GM23338 (cell line): ENCODE data around the gene TRIM56. TPM values are rescaled to one million over a fixed set of nuclear protein-coding genes. Genes with fewer than 3 reads are reported as not detected.

Source experiments
- ATAC-seq: fragments of 200-7000 bp; cut with Tn5 transposase; 3 replicates; pipeline ENCODE4 v1.9.1; 2020
- DNase-seq: peaks from one replicate; pipeline ENCODE4 v3.0.0-alpha.2; 2015; ENCODE audit warnings: low spot score
- H2AFZ ChIP-seq: fragments of 200-600 bp; sonication (generic); 2 replicates; pipeline ENCODE4 v1.8.0; 2016; ENCODE audit warnings: antibody characterized with exemption, mild to moderate bottlenecking, moderate library complexity
- H3F3A ChIP-seq: fragments of 200-600 bp; sonication (generic); replicated peaks from 2 replicates; pipeline ENCODE4 v1.8.0; 2017; ENCODE audit warnings: antibody characterized with exemption, mixed run types, low read depth
- H3K27ac ChIP-seq: fragments of 200-600 bp; sonication (generic); 2 replicates; pipeline ENCODE4 v1.6.1; 2016; ENCODE audit warnings: low read depth
- H3K27me3 ChIP-seq: fragments of 200-600 bp; sonication (generic); 2 replicates; pipeline ENCODE4 v1.8.0; 2016; ENCODE audit warnings: mild to moderate bottlenecking, mixed run types, moderate library complexity; ENCODE audit not compliant: insufficient read depth
- H3K36me3 ChIP-seq: fragments of 200-600 bp; sonication (generic); 2 replicates; pipeline ENCODE4 v1.8.0; 2016; ENCODE audit warnings: mild to moderate bottlenecking; ENCODE audit not compliant: insufficient read depth
- H3K4me1 ChIP-seq: fragments of 200-600 bp; sonication (generic); 2 replicates; pipeline ENCODE4 v1.8.0; 2016; ENCODE audit warnings: mild to moderate bottlenecking, moderate library complexity; ENCODE audit not compliant: insufficient read depth
- H3K4me2 ChIP-seq: fragments of 200-600 bp; sonication (generic); 2 replicates; pipeline ENCODE4 v1.7.1; 2017; ENCODE audit warnings: mixed run types
- H3K4me3 ChIP-seq: fragments of 200-600 bp; sonication (generic); 2 replicates; pipeline ENCODE4 v1.6.1; 2016; ENCODE audit warnings: mixed run types
- H3K79me2 ChIP-seq: fragments of 200-600 bp; sonication (generic); replicated peaks from 2 replicates; pipeline ENCODE4 v1.8.0; 2017; ENCODE audit warnings: mild to moderate bottlenecking; ENCODE audit not compliant: insufficient read depth
- H3K9me2 ChIP-seq: fragments of 200-600 bp; sonication (generic); 2 replicates; pipeline ENCODE4 v1.8.0; 2017; ENCODE audit not compliant: insufficient read depth
- H4K20me1 ChIP-seq: fragments of 200-600 bp; sonication (generic); replicated peaks from 2 replicates; pipeline ENCODE4 v1.8.0; 2017; ENCODE audit warnings: mild to moderate bottlenecking; ENCODE audit not compliant: insufficient read depth
- H3K27ac Mint-ChIP-seq: 2 replicates; pipeline ENCODE4 v1.8.0; 2020; ENCODE audit warnings: inconsistent platforms, mild to moderate bottlenecking, moderate library complexity, mixed read lengths
- H3K27me3 Mint-ChIP-seq: 3 replicates; pipeline ENCODE4 v1.8.0; 2022; ENCODE audit warnings: low read depth, mild to moderate bottlenecking, moderate library complexity, mixed read lengths, inconsistent platforms; ENCODE audit not compliant: insufficient read depth, poor library complexity
- H3K36me3 Mint-ChIP-seq: 3 replicates; pipeline ENCODE4 v1.8.0; 2021; ENCODE audit warnings: low read depth, mild to moderate bottlenecking, inconsistent platforms, moderate library complexity, mixed read lengths
- H3K4me1 Mint-ChIP-seq: 3 replicates; pipeline ENCODE4 v1.8.0; 2020; ENCODE audit warnings: mild to moderate bottlenecking, inconsistent platforms, mixed read lengths
- H3K4me3 Mint-ChIP-seq: 3 replicates; pipeline ENCODE4 v1.8.0; 2021; ENCODE audit warnings: moderate library complexity, mild to moderate bottlenecking, inconsistent platforms, mixed read lengths
- H3K9me3 Mint-ChIP-seq: 3 replicates; pipeline ENCODE4 v1.8.0; 2020; ENCODE audit warnings: moderate library complexity, mild to moderate bottlenecking, inconsistent platforms, mixed read lengths
- CREB1 ChIP-seq: fragments of 250-450 bp; sonication (Bioruptor Pico); IDR thresholded peaks from 2 replicates; pipeline ENCODE4 v1.5.0; 2020; ENCODE audit warnings: low read depth, mild to moderate bottlenecking, moderate library complexity
- EZH2 ChIP-seq: fragments of 200-600 bp; sonication (generic); IDR thresholded peaks from one replicate; pipeline ENCODE4 v1.8.0; 2017; ENCODE audit warnings: antibody characterized with exemption, mild to moderate bottlenecking, low read depth; ENCODE audit not compliant: unreplicated experiment
- EZH2phosphoT487 ChIP-seq: fragments of 200-600 bp; sonication (generic); IDR thresholded peaks from one replicate; pipeline ENCODE4 v1.8.1; 2018; ENCODE audit warnings: antibody characterized with exemption; ENCODE audit not compliant: unreplicated experiment
- NANOG ChIP-seq: IDR thresholded peaks from 2 replicates; pipeline ENCODE4 v1.6.1; 2016; ENCODE audit warnings: antibody characterized with exemption, borderline replicate concordance
- POLR2AphosphoS5 ChIP-seq: IDR thresholded peaks from 2 replicates; pipeline ENCODE4 v1.6.1; 2016; ENCODE audit warnings: antibody characterized with exemption, low read depth
- polyA plus RNA-seq: library from polyadenylated mRNA; unstranded; fragments of >200 nt; fragmentation: Nextera tagmentation; extraction: Ambion mirVana; gene quantifications from 2 replicates; pipeline ENCODE4 v1.2.1, GENCODE V29; 2016
- total RNA-seq: library from RNA; depleted of rRNA; stranded (reverse); fragments of >200 nt; shearing (Covaris generic); gene quantifications from 2 replicates; pipeline ENCODE4 v1.2.3, GENCODE V29; 2014
- TF ChIP-seq, protein P1 (sequence below): fragments of 250-450 bp; sonication (Bioruptor Pico); IDR thresholded peaks from 2 replicates; pipeline ENCODE4 v1.5.0; 2020; ENCODE audit warnings: mild to moderate bottlenecking, moderate library complexity

The TRIM56 gene
- total and polyA plus RNA-seq, 2 experiments from 2014 or later, result 10.0 to 15.7 TPM

- TF ChIP-seq, protein P1, sequence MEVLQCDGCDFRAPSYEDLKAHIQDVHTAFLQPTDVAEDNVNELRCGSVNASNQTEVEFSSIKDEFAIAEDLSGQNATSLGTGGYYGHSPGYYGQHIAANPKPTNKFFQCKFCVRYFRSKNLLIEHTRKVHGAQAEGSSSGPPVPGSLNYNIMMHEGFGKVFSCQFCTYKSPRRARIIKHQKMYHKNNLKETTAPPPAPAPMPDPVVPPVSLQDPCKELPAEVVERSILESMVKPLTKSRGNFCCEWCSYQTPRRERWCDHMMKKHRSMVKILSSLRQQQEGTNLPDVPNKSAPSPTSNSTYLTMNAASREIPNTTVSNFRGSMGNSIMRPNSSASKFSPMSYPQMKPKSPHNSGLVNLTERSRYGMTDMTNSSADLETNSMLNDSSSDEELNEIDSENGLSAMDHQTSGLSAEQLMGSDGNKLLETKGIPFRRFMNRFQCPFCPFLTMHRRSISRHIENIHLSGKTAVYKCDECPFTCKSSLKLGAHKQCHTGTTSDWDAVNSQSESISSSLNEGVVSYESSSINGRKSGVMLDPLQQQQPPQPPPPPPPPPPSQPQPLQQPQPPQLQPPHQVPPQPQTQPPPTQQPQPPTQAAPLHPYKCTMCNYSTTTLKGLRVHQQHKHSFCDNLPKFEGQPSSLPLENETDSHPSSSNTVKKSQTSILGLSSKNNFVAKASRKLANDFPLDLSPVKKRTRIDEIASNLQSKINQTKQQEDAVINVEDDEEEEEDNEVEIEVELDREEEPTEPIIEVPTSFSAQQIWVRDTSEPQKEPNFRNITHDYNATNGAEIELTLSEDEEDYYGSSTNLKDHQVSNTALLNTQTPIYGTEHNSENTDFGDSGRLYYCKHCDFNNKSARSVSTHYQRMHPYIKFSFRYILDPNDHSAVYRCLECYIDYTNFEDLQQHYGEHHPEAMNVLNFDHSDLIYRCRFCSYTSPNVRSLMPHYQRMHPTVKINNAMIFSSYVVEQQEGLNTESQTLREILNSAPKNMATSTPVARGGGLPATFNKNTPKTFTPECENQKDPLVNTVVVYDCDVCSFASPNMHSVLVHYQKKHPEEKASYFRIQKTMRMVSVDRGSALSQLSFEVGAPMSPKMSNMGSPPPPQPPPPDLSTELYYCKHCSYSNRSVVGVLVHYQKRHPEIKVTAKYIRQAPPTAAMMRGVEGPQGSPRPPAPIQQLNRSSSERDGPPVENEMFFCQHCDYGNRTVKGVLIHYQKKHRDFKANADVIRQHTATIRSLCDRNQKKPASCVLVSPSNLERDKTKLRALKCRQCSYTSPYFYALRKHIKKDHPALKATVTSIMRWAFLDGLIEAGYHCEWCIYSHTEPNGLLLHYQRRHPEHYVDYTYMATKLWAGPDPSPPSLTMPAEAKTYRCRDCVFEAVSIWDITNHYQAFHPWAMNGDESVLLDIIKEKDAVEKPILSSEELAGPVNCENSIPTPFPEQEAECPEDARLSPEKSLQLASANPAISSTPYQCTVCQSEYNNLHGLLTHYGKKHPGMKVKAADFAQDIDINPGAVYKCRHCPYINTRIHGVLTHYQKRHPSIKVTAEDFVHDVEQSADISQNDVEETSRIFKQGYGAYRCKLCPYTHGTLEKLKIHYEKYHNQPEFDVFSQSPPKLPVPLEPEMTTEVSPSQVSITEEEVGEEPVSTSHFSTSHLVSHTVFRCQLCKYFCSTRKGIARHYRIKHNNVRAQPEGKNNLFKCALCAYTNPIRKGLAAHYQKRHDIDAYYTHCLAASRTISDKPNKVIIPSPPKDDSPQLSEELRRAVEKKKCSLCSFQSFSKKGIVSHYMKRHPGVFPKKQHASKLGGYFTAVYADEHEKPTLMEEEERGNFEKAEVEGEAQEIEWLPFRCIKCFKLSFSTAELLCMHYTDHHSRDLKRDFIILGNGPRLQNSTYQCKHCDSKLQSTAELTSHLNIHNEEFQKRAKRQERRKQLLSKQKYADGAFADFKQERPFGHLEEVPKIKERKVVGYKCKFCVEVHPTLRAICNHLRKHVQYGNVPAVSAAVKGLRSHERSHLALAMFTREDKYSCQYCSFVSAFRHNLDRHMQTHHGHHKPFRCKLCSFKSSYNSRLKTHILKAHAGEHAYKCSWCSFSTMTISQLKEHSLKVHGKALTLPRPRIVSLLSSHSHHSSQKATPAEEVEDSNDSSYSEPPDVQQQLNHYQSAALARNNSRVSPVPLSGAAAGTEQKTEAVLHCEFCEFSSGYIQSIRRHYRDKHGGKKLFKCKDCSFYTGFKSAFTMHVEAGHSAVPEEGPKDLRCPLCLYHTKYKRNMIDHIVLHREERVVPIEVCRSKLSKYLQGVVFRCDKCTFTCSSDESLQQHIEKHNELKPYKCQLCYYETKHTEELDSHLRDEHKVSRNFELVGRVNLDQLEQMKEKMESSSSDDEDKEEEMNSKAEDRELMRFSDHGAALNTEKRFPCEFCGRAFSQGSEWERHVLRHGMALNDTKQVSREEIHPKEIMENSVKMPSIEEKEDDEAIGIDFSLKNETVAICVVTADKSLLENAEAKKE, result no peak
- TF ChIP-seq NANOG (no peak), POLR2AphosphoS5 (no peak), EZH2 (no peak), EZH2phosphoT487 (no peak), CREB1 (CRISPR knock-in tag) (no peak)
Measured at GRCh38 chr7:101096957-101097347, 11.7 kb downstream of the TRIM56 start (continued).

DNA sequence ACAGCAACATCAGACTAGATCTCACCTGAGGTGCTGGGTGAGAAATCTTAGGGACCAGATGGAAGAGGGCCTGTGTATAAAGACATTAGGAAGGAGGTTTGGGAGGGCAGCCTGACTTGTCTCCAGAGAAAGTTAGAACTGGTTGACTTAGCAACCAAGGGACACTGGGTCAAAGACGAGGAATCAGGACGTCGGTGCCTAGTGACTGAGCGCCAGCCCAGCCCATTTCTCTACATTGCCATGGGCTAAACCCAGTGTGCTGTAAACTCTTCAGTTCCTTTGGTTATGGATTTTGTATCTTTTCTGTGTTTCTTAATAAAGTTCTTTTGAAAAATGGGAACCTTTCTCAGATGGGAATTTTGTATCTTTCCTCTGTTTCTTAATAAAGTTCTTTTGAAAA lies 12.3 kb downstream of the TRIM56 start:
- peaks cover 4% of the 10 kb centered on the region; the same call in 1 of the 3 replicates for H3K9me3 Mint-ChIP-seq
- no peak overlapping the region for H3K27ac ChIP-seq
- TF ChIP-seq CREB1 (CRISPR knock-in tag), result no peak
- H4K20me1 ChIP-seq, result no peaks in the 10 kb centered on the region
- no peak overlapping the region for H3K4me2 ChIP-seq
- no peak overlapping the region for H3K4me3 Mint-ChIP-seq
- no peaks in the 10 kb centered on the region for H3K27me3 ChIP-seq
- H3K36me3 ChIP-seq, result no peaks in the 10 kb centered on the region
- no peaks in the 10 kb centered on the region for H3K79me2 ChIP-seq
- DNase-seq (no peak), ATAC-seq (no peak)
- peaks cover 14% of the 10 kb centered on the region for H3K27me3 Mint-ChIP-seq
- H2AFZ ChIP-seq, result no peak overlapping the region
- H3K4me3 ChIP-seq, result no peak overlapping the region
- H3K36me3 Mint-ChIP-seq, result peaks cover 4% of the 10 kb centered on the region; the same call in 2 of the 3 replicates
- peaks cover 35% of the 10 kb centered on the region for H3K4me1 Mint-ChIP-seq
- H3K9me2 ChIP-seq, result no peaks in the 10 kb centered on the region
- peaks cover 30% of the 10 kb centered on the region for H3K4me1 ChIP-seq
- H3F3A ChIP-seq, result peaks cover 16% of the 10 kb centered on the region; the same call in 1 of the 2 replicates
- no peak overlapping the region for H3K27ac Mint-ChIP-seq
